NCI-H2196 (cell line): ENCODE measurements around the gene CDC42SE1.

Source experiments
- DNase-seq: peaks from one replicate; lab custom pipeline; 2025; ENCODE audit not compliant: unreplicated experiment; lab: John Stamatoyannopoulos, UW

The CDC42SE1 gene

DNA sequence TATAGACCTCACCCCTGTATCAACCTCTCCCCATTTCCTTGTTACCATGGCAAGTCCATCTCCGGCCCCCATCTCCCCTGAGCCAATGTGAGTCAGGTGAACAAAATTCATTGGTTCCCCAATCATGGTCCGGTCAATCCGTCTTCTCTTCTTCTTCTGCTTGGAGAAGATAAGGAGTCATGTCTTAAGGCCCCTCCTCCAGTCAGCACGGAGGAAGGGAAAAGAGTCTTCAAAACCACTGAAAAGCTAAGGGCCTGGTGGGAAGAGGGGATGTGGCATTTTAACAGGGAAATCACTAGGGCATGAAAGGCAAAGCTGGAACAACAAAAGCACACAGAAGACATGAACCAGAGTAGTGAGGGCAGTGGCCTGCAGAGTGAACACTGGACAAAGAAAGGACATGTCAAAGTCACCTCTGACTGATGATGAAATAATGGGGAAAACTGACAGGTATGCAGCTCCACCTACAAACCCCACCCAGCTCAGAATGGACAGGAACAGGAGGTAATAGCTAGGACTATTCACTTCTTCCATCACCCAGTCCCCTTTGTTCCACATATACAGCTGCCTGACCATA, 4.4 kb downstream of the CDC42SE1 start:
- no peak for DNase-seq

DNA sequence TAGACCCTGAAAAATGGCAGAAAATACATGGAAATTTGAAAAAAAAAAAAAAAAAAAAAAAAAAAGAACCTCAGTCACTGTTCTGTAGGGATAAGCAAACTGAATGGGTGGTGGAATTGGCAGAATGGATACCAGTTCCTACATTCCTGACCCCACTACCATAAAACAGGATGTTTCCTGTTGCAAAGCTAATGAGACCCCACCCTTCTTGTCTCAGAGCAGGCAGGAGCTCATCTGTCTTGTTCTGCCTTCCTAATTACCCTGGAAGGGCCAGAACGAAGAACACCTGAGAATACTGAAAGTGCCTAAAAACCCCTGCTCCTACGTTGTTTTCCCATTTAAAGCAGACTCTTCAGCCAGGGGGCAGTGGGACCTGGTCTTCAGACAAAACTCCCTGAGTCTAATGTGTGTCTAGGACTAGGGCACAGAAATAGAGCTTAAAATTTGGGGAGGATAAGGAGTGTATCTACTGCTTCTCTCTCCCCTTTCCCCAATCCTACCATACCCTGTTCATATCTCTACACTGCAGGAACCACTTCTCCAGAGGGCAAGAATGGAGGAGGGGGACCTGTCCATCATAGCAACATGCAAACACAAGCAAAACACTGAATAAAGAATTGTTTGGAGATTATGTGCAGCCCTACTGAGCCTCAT, 7.9 kb downstream of the CDC42SE1 start:
- DNase-seq, result no peak

- no peak for DNase-seq
Measured at GRCh38 chr1:151050051-151050688, 9.3 kb downstream of the CDC42SE1 start.

DNA sequence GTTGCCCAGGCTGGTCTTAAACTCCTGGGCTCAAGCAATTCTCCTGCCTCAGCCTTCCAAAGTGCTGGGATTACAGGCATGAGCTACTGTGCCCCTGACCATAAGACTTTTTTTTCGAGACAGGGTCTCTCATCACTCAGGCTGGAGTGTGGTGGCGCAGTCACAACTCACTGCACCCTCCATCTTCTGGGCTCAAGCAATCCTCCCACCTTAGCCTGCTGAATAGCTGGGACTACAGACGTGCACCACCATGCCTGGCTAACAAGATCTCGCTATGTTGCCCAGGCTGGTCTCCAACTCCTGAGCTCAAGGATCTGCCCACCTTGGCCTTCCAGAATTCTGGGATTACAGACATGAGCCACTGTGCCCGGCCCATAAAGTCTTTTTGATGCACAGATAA, 10.0 kb downstream of the CDC42SE1 start:
- no peak for DNase-seq

DNA sequence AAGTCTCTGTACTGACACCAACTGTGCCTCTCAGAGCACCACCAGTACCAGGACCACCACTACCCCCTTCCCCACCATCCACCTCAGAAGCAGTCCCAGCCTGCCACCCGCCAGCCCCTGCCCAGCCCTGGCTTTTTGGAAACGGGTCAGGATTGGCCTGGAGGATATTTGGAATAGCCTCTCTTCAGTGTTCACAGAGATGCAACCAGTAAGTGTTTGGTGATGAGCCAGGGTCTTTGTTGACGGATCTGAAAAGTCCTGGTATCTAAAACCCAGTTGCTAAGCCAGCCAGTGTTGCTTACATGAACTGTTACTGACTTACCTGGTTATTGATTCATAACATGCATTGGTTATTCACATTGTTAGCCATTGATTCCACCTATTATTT, 10.8 kb downstream of the CDC42SE1 start:
- no peak for DNase-seq

DNA sequence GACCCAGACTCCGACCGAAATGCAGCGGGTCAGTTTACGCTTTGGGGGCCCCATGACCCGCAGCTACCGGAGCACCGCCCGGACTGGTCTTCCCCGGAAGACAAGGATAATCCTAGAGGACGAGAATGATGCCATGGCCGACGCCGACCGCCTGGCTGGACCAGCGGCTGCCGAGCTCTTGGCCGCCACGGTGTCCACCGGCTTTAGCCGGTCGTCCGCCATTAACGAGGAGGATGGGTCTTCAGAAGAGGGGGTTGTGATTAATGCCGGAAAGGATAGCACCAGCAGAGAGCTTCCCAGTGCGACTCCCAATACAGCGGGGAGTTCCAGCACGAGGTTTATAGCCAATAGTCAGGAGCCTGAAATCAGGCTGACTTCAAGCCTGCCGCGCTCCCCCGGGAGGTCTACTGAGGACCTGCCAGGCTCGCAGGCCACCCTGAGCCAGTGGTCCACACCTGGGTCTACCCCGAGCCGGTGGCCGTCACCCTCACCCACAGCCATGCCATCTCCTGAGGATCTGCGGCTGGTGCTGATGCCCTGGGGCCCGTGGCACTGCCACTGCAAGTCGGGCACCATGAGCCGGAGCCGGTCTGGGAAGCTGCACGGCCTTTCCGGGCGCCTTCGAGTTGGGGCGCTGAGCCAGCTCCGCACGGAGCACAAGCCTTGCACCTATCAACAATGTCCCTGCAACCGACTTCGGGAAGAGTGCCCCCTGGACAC, 11.3 kb downstream of the CDC42SE1 start:
- peak; percentile 52 for DNase-seq

- peak; percentile 67 for DNase-seq
Measured at GRCh38 chr1:151047591-151047924, 11.9 kb downstream of the CDC42SE1 start, which contains the start of gene C1orf56. TSS of gene C1orf56 (plus strand) at chr1:151047751. CDS start at chr1:151047848, 97 bp downstream.

DNA sequence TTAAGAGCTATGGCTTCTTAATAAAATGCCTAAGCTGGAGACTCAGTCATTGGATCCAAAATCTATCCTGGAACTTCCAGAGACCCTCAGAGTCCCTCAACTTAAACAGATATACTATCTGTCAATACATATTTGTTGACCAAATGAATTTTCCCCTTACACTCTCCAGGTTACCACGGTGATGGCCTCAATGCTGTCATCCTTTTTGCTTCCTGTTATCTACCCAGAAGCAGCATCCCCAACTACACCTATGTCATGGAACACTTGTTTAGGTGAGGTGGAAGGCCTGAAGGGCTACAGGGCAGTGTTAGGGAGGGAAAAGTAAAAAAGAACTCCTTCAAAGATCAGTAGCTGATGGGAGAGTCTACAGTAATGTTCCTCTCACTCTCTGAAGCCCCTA, 16.3 kb downstream of the CDC42SE1 start:
- no peak for DNase-seq

- no peak for DNase-seq
Measured at GRCh38 chr1:151039521-151039920, 19.9 kb downstream of the CDC42SE1 start.

DNA sequence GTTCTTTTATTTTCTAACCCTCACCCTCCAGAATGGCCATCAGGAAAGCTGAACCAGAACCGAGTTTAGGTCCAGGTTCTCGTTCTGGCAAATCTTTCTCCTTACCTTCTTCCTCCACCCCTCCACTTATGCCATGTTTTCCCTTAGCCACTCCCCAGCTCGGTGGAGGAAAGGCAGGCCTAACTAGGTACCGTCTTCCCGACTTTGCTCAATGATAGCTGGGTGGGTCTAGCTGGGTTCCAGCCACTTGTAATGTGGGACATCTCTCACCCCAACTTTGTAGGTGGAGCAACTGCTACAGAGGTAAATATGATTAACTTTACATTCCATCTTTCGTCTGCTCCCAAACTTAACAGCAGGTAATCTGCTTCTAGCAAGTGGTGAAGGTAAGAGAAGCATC, 22.4 kb downstream of the CDC42SE1 start:
- DNase-seq, result no peak

- DNase-seq, result no peak
Measured at GRCh38 chr1:151036356-151036755, 23.1 kb downstream of the CDC42SE1 start, which contains the start of gene BNIPL. TSS of gene BNIPL (plus strand) at chr1:151036586. CDS start at chr1:151036726, 140 bp downstream.

DNA sequence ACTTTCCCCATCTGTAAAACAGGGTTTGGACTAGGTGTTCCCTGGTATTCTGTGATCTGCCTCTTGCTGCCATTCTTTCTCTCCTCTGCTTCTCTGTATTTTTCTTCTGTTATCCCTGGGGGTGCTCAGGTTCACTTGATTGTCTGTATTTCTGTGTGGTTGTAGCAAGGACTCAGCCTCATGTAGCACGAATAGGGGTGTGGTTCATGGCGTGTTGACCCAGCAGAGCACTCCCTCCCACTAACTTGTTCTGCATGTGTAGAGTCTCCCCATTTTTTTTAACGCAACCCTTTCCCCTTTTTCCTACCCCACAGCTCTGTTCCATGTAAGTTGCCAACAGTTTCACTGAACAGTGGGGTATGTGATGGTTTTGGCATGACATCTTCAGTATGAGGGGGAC, 24.3 kb downstream of the CDC42SE1 start:
- no peak for DNase-seq

DNA sequence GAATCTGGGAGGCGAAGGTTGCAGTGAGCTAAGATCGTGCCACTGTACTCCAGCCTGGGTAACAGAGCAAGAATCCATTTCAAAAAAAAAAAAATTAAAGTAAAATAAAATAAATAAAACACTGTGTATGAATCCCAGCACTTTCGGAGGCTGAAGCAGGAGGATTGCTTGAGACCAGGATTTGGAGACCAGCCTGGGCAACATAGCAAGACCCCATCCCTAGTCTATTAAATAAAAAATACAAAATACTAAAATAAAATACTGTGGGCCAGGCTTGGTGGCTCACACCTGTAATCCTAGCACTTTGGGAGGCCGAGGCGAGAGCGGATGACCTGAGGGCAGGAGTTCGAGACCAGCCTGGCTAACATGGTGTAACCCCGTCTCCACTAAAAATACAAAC, 27.3 kb downstream of the CDC42SE1 start:
- no peak for DNase-seq

GRCh38 chr1:151026460-151026859, 33.0 kb downstream of the CDC42SE1 start:
- no peak for DNase-seq

GRCh38 chr1:151024540-151025146, 34.8 kb downstream of the CDC42SE1 start:
- peak; percentile 54 for DNase-seq

GRCh38 chr1:151013518-151013917, 45.9 kb downstream of the CDC42SE1 start:
- peak; percentile 15 for DNase-seq

GRCh38 chr1:151012684-151013471, 46.5 kb downstream of the CDC42SE1 start:
- DNase-seq, result no peak

GRCh38 chr1:151011154-151011850, 48.1 kb downstream of the CDC42SE1 start:
- DNase-seq, result no peak

DNA sequence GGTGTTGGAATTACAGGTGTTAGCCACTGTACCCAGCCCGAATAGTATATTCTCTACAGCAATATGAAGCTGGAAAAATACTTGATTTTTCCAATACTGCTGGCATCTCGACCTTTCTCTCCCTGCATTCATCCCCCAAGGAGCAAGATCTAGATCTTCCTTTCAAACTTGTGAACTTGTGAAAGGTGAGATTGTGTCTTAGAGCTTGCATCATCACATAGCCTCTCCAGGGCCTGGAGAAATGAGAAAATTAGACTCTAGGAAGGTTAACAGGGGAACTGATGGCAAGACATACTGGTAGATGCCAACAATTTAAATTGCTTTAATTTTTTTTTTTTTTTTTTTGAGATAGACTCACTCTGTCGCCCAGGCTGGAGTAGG, 49.1 kb downstream of the CDC42SE1 start:
- no peak for DNase-seq
